Kidney epithelial cell (primary cell): ENCODE results near the gene PDK4. TPM values are rescaled to one million over a fixed set of nuclear protein-coding genes. Genes with fewer than 3 reads are reported as not detected.

ENCODE experiments used
- DNase-seq: peaks from one replicate; pipeline ENCODE4 v3.0.0-alpha.2; 2010; ENCODE audit warnings: low read depth
- H3K27me3 ChIP-seq: 2 replicates; pipeline ENCODE4 v1.6.0; 2011; ENCODE audit warnings: low read length; ENCODE audit not compliant: control insufficient read depth, insufficient read depth
- H3K36me3 ChIP-seq: 2 replicates; pipeline ENCODE4 v1.5.1; 2011; ENCODE audit warnings: low read length; ENCODE audit not compliant: control insufficient read depth, insufficient read depth
- H3K4me3 ChIP-seq: 2 replicates; pipeline ENCODE4 v1.5.1; 2011; ENCODE audit warnings: low read depth, mild to moderate bottlenecking, control low read depth, low read length
- total RNA-seq: library from RNA; depleted of rRNA; stranded (reverse); fragments of >200 nt; gene quantifications from 2 replicates; pipeline ENCODE4 v1.2.3, GENCODE V29; 2015
- TF ChIP-seq, protein P1 (sequence below): IDR thresholded peaks from 2 replicates; pipeline ENCODE4 v1.5.1; 2011; ENCODE audit warnings: mild to moderate bottlenecking, moderate library complexity, low read length, control low read depth, inconsistent platforms; ENCODE audit not compliant: insufficient read depth, poor library complexity, severe bottlenecking

PDK4 gene
- total RNA-seq, 1 donor from 2014 or later, result 0.42 TPM

DNA sequence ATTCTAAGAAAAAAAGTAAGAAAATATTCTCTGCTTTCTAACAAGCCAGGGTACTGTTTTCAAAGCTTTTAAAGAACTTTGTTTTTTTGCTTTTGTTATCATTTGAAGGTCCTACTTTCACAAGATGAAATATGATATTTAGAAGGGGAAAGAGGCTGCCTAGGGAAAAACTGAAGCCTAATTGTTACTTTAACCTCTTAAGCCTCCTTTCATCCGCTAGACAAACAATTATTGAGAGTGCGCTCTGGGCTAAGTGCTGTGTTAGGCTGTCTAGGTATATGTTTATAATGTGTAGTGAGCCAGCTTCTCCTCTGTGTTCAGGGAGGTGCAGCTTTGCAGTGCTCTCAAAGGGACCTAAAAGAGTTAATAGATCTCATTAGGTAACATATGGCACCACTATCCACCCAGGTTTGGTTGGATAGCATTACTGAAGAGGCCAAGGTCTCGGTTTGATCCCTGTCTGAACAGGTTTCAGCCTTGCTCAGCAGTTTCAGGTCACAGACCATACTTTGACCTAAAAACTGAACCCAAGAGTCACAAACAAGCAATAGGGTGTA lies 17.9 kb downstream of the PDK4 start:
- TF ChIP-seq, protein P1, sequence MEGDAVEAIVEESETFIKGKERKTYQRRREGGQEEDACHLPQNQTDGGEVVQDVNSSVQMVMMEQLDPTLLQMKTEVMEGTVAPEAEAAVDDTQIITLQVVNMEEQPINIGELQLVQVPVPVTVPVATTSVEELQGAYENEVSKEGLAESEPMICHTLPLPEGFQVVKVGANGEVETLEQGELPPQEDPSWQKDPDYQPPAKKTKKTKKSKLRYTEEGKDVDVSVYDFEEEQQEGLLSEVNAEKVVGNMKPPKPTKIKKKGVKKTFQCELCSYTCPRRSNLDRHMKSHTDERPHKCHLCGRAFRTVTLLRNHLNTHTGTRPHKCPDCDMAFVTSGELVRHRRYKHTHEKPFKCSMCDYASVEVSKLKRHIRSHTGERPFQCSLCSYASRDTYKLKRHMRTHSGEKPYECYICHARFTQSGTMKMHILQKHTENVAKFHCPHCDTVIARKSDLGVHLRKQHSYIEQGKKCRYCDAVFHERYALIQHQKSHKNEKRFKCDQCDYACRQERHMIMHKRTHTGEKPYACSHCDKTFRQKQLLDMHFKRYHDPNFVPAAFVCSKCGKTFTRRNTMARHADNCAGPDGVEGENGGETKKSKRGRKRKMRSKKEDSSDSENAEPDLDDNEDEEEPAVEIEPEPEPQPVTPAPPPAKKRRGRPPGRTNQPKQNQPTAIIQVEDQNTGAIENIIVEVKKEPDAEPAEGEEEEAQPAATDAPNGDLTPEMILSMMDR, result no peak
- no peak for DNase-seq
- Histone ChIP-seq H3K4me3 (no peak overlapping the region), H3K27me3 (no peaks in the 10 kb centered on the region), H3K36me3 (no peaks in the 10 kb centered on the region)

DNA sequence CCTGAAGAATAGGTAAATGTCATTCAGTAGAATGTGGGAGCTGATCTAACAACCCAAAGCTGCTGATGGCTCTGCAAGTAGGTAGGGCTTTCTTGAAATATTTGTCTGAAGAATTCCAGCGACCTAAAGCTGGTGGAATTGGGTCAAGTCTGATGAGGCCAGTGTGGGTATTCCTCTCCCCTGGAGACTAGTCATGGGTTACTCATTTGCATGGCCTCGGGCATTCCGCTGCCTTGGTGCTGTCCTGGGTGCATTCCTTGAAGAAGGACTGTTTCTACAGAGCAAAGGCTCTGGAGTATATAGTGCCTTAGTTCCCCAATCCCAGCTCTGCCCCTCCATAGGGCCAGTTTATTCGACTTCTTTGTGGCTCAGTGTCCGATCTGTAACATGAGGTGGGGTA lies 19.2 kb downstream of the PDK4 start:
- no peaks in the 10 kb centered on the region for H3K27me3 ChIP-seq
- DNase-seq, result no peak
- TF ChIP-seq, protein P1, result no peak

DNA sequence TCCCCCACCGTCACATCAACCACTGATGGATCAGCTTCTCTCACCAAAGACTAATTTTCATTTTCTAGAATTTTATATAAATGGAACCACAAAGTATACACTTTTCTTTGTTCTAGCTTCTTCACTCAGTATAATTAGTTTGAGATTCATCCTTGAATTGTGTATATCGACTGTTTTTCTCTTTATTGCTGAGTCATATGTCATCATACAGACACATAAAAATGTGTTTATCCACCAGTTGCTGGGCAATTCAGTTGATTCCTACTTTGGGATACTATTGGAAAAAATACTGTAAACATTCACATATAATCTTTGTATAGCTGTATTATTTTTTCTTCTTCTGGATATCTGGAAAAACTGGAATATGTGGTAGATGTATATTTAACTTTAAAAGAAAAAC lies 26.6 kb downstream of the PDK4 start:
- no peak for DNase-seq
- Histone ChIP-seq H3K4me3 (no peak overlapping the region), H3K27me3 (no peaks in the 10 kb centered on the region), H3K36me3 (no peaks in the 10 kb centered on the region)
- TF ChIP-seq, protein P1, result no peak

More for the DNA sequence above, 19.2 kb downstream of the PDK4 start:
- H3K36me3 ChIP-seq, result no peaks in the 10 kb centered on the region
- H3K4me3 ChIP-seq, result no peak overlapping the region

DNA sequence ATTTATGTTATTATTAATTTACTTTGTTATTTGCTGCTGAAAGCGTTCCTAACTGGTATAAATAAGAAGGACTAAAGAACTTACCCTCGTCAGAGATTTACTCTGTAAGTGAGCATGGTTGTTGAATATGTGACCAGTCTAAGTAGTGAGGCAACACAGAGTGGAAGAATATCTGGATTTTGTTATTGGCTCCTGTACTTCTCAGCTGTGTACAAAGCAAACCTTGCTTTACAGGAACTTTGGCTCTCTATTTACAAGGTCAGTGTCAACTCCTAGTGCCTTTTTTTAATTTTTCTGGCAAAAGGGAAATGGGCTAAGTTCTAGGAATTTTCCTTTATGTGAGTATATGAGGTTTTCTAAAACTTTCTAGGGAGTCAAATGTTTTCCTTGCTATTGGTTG lies 35.6 kb downstream of the PDK4 start:
- TF ChIP-seq, protein P1, result no peak
- DNase-seq, result no peak
- H3K27me3 ChIP-seq, result no peaks in the 10 kb centered on the region
- H3K4me3 ChIP-seq, result no peak overlapping the region
- no peaks in the 10 kb centered on the region for H3K36me3 ChIP-seq

DNA sequence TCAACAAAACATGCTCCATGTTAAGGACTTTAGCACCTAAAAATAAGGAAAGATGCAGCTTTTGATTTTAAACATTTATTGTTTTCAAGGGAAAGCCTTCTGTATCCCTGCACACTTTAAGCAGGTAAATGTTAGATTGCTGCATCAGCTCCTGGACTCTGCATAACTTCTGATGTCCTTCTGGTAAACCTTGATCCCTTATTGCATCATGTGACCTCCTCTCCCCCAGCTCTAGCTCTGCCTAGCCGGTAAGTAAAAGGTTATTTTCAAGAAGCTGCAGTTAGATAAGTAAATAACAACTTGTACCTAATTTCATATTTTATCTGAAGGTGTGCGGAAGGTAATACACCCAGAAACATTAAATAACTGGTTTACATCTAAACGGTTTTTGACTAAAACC lies 37.5 kb downstream of the PDK4 start:
- TF ChIP-seq, protein P1, result no peak
- Histone ChIP-seq H3K36me3 (no peaks in the 10 kb centered on the region), H3K4me3 (no peak overlapping the region), H3K27me3 (no peaks in the 10 kb centered on the region)
- no peak for DNase-seq

DNA sequence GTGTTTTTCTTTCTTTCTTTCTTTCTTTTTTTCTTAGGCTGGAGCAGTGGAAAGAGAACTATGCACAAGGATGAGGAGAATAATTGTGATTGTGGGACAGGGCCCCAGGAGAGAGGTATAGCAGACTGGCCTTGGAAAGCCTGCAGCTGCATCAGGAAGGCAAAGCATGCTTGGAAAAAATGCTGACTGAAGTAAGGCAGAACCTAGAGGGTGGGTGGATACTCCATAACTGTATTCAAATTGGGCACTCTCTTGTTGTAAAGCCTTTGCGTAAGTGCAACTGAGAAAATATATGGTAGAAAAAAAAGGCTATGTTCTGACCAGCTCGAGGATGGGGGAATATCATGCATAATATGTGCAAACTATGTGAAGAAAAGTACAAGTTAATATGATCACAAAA lies 39.5 kb downstream of the PDK4 start:
- no peaks in the 10 kb centered on the region for H3K27me3 ChIP-seq
- H3K36me3 ChIP-seq, result no peaks in the 10 kb centered on the region
- no peak for DNase-seq
- H3K4me3 ChIP-seq, result no peak overlapping the region
- TF ChIP-seq, protein P1, result no peak
